GM18517 (cell line): ENCODE results near the gene ITPR1.
"Not testable (repeated sequence)": the region's sequence is repeated elsewhere in the genome, so short reads cannot be mapped to it uniquely, and the experiment has no call there.

ENCODE experiments used
- ATAC-seq: cut with Tn5 transposase; IDR thresholded peaks from one replicate; pipeline ENCODE4 v1.9.1; 2021; ENCODE audit warnings: mild to moderate bottlenecking, moderate library complexity; ENCODE audit not compliant: unreplicated experiment

ITPR1 gene

DNA sequence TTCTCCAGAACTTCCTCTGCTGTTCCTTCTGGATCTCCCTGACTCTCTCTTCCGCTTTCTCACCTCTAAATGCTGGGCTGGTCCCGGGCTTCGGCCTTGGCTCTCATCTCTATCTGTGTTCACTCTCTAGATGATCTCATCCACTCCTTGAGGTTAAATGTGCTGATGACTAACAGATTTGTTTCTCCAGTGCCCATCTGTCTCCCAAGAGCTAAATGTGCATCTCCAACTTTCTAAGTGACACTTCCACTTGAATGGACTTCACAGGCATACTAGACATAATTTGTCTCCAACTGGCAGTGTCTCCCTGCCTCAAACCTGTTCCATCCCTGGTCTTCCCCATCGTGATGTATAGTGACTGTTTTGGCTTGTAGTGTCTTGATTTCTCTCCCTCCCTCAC lies 95.3 kb downstream of the ITPR1 start:
- ATAC-seq, result no peak

DNA sequence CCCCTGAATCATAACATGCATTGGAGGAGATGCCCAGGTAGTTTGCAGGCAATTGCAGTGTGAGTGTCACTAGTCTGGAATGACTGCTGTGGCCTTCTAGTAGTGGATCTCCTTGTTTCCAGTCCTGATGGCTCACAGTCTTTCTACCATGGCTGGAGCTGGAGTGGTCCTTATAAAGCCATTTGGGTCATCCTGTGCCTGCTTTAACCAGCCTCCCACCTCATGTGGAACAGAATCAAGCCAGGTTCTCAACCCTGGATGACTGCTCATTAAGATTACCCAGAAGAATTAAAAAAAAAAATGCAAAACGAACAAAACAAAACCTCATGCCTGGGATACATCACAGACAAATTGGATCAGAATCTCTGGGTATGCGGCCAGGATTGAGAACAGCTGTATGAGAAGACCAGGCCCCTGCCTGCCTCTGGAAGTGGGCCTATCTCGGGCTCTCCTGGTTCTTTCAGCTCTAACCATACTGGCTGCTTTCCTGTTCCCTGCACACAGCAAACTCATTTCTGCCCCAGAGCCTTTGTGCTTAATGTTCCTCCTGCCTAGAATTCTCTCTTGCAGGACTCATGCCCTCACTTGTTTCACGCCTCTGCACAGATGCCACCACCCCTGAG lies 96.4 kb downstream of the ITPR1 start:
- no peak for ATAC-seq

- ATAC-seq, result not testable (repeated sequence)
Measured at GRCh38 chr3:4590849-4591248, 97.7 kb downstream of the ITPR1 start.

GRCh38 chr3:4591669-4592068 lies 98.5 kb downstream of the ITPR1 start:
- ATAC-seq, result no peak

GRCh38 chr3:4593014-4593413 lies 99.9 kb downstream of the ITPR1 start:
- ATAC-seq, result no peak

DNA sequence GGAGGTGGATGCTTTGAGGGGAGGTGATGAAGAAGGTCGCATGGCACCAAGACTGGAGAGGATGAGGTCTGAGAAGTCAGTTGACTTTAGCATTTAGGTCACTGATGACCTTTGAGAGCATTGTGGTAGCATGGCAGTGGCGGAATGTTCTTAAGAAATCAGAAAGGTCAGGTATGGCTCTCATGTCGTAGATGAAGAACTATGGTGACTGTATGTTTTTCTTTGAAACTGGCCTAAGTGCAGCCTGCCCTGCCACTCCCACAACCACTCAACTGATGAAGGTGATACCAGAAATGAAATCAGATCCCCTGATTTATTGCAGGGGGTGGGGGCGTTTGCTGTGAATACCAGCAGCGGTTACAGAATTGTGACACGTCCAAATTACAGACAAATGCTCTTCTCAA lies 102.6 kb downstream of the ITPR1 start:
- no peak for ATAC-seq

GRCh38 chr3:4596612-4597011 lies 103.5 kb downstream of the ITPR1 start:
- no peak for ATAC-seq

DNA sequence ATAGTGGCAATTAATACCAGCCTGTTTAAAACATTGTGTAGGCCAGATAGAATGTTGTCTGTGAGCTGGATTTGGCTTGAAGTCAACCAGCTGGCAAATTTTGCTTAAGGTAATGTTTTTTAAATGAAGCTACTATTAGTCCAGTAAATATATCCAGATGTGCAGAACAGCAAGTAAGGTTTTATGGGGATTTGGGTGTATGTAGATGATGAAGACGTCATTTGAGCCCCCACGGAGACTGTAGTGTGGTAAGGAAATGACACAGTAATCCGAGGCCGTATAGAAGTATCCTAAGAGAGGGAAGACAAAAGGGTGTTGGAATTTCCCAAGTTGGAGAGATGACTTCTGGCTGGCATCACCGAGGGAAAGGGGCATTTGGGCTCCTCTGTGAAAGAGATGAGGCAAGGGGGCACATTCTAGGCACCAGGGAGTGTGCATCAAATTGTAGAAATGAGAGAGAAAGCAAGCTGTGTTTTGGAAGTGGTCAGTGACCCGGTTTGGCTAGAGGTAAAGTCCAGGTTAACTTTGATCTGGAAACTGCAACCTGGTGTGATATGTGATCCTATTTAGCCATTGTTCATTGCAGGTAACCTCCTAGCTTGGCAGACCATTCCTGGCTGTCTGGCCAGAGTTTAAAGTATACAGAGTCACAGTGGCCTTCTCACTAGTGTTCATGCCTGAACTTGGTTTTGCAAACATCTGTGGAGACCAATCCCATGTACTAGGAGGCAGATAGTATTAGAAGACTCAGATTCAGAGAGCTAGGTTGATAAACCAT lies 104.2 kb downstream of the ITPR1 start:
- no peak for ATAC-seq

DNA sequence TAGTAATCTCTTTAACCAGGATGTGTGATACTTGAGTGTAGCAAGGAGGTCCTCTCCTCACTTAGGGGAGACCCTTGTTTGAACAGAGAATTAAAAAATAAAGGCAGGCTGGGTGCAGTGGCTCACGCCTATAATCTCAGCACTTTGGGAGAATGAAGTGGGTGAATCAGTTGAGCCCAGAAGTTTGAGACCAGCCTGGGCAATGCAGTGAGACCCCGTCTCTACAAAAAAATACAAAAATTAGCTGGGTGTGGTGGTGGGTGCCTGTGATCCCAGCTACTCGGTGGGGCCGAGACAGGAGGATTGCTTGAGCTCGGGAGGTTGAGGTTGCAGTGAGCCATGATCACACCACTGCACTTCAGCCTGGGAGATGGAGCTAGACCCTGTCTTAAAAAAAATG lies 105.1 kb downstream of the ITPR1 start:
- ATAC-seq, result not testable (repeated sequence)

DNA sequence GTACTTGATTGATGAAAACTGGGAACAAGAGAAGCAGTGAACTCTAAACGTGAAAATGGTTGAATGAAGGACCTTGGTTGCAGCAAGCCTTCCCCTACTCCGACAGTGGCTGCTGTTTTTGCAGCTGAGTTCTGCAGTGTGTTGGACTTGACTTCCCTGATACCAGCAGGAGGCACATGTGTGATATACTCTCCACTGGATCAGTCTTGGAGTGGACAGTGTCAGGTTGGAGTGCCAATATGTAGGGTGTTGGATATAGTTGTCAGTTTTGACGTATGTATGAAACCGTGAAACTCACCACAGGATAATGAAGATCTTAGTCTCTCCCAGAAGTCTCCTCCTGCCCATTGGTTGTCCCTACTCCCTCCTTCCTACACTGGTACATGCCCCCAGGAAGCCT lies 106.5 kb downstream of the ITPR1 start:
- no peak for ATAC-seq

DNA sequence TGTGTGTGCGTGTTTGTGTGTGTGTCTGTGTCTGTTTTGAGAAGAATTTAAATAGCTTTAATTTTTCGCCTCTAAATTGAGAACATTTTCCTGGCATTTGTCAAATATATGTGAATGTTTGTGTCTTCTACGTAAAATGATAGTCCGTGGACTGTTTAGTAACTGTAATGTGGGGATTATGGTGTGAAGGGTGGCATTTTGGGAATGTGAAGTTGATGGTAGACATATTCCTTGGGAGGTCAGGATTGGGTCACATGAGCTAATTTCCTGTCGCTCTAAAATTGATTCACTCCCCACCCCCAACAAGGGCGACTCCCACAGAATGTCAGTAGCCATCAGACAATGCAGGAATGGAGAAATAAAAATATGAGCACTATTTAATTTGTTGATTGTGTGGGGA lies 107.3 kb downstream of the ITPR1 start:
- no peak for ATAC-seq

DNA sequence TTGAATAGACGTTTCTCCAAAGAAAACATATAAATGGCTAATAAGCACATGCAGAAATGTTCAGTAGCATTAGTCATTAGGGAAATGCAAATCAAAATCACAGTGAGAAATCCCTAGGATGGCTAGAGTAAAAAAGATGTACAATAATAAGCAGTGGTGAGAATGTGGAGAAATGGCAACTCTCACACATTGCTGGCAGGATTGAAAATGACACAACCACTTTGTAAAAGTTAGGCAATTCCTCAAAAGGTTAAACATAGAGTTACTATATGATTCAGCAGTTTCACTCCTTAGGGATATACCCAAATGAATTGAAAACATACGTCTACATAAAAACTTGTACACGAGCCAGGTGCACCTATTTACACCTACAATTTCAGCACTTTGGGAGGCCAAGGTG lies 108.7 kb downstream of the ITPR1 start:
- no peak for ATAC-seq

DNA sequence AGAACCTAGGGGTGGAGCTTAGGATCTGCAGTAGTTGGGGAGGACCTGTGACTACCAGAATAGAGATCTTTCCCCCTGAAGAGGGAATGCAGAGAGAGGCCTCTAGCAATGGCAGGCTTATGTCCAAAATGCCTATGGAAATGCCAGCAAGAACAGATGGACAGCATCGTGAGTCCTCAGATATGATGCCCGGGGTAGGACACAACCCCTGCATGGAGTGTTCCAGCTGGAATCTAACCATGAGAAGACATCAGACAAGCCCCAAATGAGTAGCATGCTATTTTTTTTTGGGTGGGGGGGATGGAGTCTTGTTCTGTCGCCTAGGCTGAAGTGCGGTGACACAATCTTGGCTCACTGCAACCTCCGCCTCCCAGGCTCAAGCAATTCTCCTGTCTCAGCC lies 111.5 kb downstream of the ITPR1 start:
- no peak for ATAC-seq

GRCh38 chr3:4606911-4607310 lies 113.8 kb downstream of the ITPR1 start:
- ATAC-seq, result no peak

DNA sequence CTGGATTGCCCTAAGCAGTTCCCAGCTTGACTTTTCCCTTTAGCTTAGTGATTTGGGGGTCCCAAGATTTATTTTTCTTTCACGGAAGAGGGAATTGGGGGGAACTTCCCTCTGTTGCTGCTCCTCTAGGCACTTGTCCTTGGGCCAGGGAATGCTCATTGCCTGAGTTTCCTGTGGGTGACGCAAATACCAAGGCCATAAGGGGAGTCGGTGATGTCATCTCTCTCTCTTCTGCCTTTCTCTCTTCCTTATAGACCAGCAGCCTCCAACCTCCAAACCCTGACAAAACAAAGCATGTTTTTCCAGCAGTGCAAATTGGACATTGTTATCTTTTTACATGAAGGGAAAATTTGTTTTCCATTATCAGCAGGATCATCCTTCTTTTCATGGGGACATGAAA lies 120.2 kb downstream of the ITPR1 start:
- ATAC-seq, result no peak

- no peak for ATAC-seq
Measured at GRCh38 chr3:4614070-4614469, 120.9 kb downstream of the ITPR1 start.

- no peak for ATAC-seq
Measured at GRCh38 chr3:4614927-4615326, 121.8 kb downstream of the ITPR1 start.

- no peak for ATAC-seq
Measured at GRCh38 chr3:4615750-4616149, 122.6 kb downstream of the ITPR1 start.

GRCh38 chr3:4623421-4623999 lies 130.4 kb downstream of the ITPR1 start:
- ATAC-seq, result no peak

DNA sequence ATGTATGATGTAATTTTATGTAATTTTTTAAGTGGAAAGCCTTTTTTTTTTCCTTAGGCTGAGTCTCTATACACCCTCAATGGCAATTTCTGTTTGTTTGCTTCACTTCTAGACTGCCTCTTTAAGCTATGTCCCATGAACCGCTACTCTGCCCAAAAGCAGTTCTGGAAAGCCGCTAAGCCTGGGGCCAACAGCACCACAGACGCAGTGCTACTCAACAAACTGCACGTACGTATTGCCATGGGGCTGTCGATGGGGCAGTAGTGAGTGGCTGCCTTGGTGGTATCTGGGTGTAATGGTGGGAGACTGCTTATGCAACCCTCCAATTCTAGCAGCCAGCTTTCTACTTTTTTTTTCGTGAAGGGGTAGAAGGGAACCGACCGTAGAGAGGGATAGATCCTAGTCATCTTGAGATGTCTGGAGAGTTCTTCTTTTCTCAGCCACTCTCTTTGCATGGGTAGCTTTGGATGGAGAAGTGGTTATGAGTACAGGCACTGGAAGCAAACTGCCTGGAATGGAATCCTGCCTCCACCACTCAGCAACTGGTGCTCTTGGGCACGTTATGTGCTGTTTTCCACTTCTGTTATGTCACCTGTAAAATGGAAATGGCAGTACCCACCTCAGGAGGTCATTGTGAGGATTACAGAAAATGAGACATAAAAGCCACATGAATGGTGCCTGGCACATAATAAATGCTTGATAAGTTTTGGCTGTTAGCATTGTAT lies 134.7 kb downstream of the ITPR1 start:
- ATAC-seq, result no peak

DNA sequence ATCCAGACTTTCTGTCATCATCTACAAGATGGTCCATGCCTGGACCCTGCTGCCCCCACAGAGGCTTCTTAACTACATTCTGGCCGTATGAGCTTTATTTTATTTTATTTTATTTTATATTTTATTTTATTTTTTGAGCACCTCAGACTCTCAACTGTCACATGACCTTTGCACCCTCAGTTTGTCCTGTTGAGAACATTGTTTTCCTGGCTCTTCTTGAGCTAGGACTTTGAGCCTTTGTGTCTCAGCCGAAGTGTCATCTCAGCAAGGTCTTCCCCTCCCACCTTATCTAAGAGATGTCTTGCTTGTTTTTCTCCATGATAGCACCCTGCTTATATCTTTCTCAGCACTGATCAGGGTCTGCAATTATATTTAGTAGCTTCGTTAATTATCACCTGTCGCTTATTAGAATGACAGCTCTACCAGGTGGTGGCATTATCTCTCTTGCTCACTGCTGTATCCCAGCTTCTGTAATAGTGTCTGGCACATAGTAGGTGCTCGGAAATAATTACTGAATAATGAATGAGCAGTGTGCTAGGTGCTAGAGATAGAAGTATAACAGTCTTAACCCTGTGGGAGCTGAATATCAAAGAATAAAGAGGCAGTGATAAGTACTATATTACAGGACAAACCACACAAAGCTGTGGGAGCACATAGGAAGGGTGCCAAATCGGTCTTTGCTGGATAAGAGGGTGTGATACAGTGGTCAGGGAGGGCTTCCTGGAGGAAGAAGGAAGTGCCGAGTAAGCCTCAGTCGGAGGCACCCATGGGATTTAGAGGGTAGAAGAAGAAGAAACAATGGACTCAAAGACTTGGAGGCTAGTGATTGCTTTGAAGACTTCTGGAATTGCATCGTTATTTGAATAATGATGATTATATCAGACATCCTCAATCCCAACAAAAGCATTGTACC lies 136.2 kb downstream of the ITPR1 start:
- ATAC-seq, result no peak
